A673 (cell line): ENCODE data around the gene ACSL3. TPM values are rescaled to one million over a fixed set of nuclear protein-coding genes. Genes with fewer than 3 reads are reported as not detected.

ENCODE experiments used
- BruUV-seq: library from RNA; stranded (reverse); fragments of 400-500 nt; replicated peaks from 2 replicates; lab custom pipeline; 2021; lab: Mats Ljungman, UMichigan
- CTCF ChIA-PET: fragments of 300-600 bp; sonication (Branson Sonifier 250); formaldehyde crosslinking; loops from one replicate; lab custom pipeline; 2022; ENCODE audit warnings: antibody characterized with exemption; lab: Charles Lee
- POLR2A ChIA-PET: fragments of 300-600 bp; sonication (Branson Sonifier 250); formaldehyde crosslinking; loops from one replicate; lab custom pipeline; 2022; ENCODE audit warnings: antibody characterized with exemption; ENCODE audit not compliant: low non-redundant PET; lab: Charles Lee
- DNase-seq: peaks from one replicate; pipeline ENCODE4 v3.0.0-alpha.2; 2015; ENCODE audit warnings: low spot score
- H3K27ac ChIP-seq: fragments of 200-600 bp; sonication (generic); 2 replicates; pipeline ENCODE4 v1.5.1; 2016; ENCODE audit warnings: mixed run types, low read depth, mild to moderate bottlenecking, mixed read lengths, antibody characterized with exemption, low read length; ENCODE audit not compliant: poor library complexity, severe bottlenecking
- H3K27me3 ChIP-seq: fragments of 200-600 bp; sonication (generic); replicated peaks from 2 replicates; pipeline ENCODE4 v1.6.1; 2017; ENCODE audit warnings: mixed run types, low read depth, mild to moderate bottlenecking, mixed read lengths, antibody characterized with exemption, low read length; ENCODE audit not compliant: insufficient read depth, poor library complexity
- H3K36me3 ChIP-seq: fragments of 200-600 bp; sonication (generic); 2 replicates; pipeline ENCODE4 v1.6.1; 2016; ENCODE audit warnings: mixed run types, mild to moderate bottlenecking, mixed read lengths, antibody characterized with exemption, low read length; ENCODE audit not compliant: insufficient read depth, poor library complexity, severe bottlenecking
- H3K4me1 ChIP-seq: fragments of 200-600 bp; sonication (generic); 2 replicates; pipeline ENCODE4 v1.6.1; 2017; ENCODE audit warnings: mixed run types, mild to moderate bottlenecking, mixed read lengths, antibody characterized with exemption, low read length; ENCODE audit not compliant: insufficient read depth, poor library complexity, severe bottlenecking
- H3K4me3 ChIP-seq: fragments of 200-600 bp; sonication (generic); 2 replicates; pipeline ENCODE4 v1.5.1; 2016; ENCODE audit warnings: low read depth, mixed run types, mild to moderate bottlenecking, mixed read lengths, low read length; ENCODE audit not compliant: poor library complexity, severe bottlenecking
- H3K9me3 ChIP-seq: fragments of 200-600 bp; sonication (generic); 2 replicates; pipeline ENCODE4 v1.6.1; 2016; ENCODE audit warnings: mixed run types, low read depth, mild to moderate bottlenecking, mixed read lengths, antibody characterized with exemption, low read length; ENCODE audit not compliant: poor library complexity, severe bottlenecking
- CTCF ChIP-seq: fragments of 300-800, 200-600 bp; sonication (generic); conservative IDR thresholded peaks from 2 replicates; pipeline ENCODE4 v1.5.1; 2017; ENCODE audit warnings: low read depth, mild to moderate bottlenecking, antibody characterized with exemption, low read length, moderate library complexity, mixed read lengths
- EZH2 ChIP-seq: fragments of 200-600 bp; sonication (generic); IDR thresholded peaks from 2 replicates; pipeline ENCODE4 v1.6.1; 2017; ENCODE audit warnings: borderline replicate concordance, low read depth, mild to moderate bottlenecking, mixed read lengths, antibody characterized with exemption, low read length; ENCODE audit not compliant: poor library complexity, severe bottlenecking
- intact Hi-C: fragments of 100-400 bp; cut with micrococcal nuclease; formaldehyde crosslinking; loops from one replicate; pipeline ENCODE4 v1.10.0; 2022; ENCODE audit not compliant: unreplicated experiment
- total RNA-seq: library from RNA; stranded (reverse); gene quantifications from 2 replicates; pipeline ENCODE4 v1.2.3, GENCODE V29; 2021

The ACSL3 gene
- total RNA-seq, 1 experiment from 2014 or later = 163 TPM

DNA sequence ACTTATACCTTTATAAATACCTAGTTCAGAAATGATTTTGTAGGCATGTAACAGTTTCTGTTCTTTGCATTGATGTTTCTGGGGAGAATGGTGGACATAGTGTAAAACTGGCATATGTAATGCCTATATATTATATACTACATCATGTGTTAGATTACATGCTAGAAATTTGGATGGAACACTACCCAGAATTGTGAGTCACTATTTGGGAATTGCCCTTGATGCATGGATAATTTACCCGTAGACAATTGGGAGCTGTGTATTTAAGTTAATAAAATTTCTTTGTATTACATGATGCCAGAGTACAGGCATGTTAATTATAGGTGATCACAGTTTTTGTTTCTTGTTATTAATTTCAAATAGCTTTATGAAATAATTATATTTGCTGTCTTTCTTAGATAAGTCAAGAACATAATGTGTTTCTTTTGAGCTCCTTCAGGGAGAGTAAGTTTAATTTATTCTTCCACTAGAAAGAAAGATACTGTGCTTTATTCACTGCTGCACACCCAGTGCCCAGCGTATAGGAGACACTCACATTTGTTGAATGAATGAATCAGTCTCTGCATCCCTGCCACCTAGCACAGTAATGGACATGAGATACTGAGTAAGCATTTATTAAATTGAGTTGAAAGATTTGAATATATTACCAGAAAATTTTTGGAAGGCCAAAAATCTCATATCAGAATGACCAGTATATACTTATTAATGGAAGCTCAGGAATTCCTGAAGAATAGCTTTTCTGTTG is 16.9 kb downstream of the ACSL3 start:
- DNase-seq = no peak
- no TSS peak for BruUV-seq
- H3K4me1 ChIP-seq = peaks cover 34% of the 10 kb centered on the region
- no peak overlapping the region for H3K4me3 ChIP-seq
- no peaks in the 10 kb centered on the region for H3K9me3 ChIP-seq
- intact Hi-C loops = no loop called here
- H3K27me3 ChIP-seq = no peaks in the 10 kb centered on the region
- TF ChIP-seq CTCF = no peak
- no peak for TF ChIP-seq EZH2
- POLR2A ChIA-PET = interaction anchor here (0.6 kb wide), 1 partner anchor 66 kb away, joined by 4 read pairs; no protein-coding TSS in a partner anchor
- CTCF ChIA-PET = interaction anchor here (0.8 kb wide), 1 partner anchor 37 kb away, joined by 7 read pairs; no protein-coding TSS in a partner anchor
- no peak overlapping the region for H3K27ac ChIP-seq
- H3K36me3 ChIP-seq = no peaks in the 10 kb centered on the region

GRCh38 chr2:222878301-222878876 is 17.6 kb downstream of the ACSL3 start:
- Histone ChIP-seq H3K9me3 (no peaks in the 10 kb centered on the region), H3K4me3 (no peak overlapping the region), H3K27ac (no peak overlapping the region), H3K4me1 (peaks cover 36% of the 10 kb centered on the region), H3K27me3 (no peaks in the 10 kb centered on the region), H3K36me3 (no peaks in the 10 kb centered on the region)
- BruUV-seq = no TSS peak
- TF ChIP-seq CTCF (no peak), EZH2 (no peak)
- intact Hi-C loops = no loop called here
- ChIA-PET CTCF (interaction anchor here (0.8 kb wide), 1 partner anchor 36 kb away, joined by 7 read pairs; no protein-coding TSS in a partner anchor), POLR2A (interaction anchor here (0.6 kb wide), 1 partner anchor 66 kb away, joined by 4 read pairs; no protein-coding TSS in a partner anchor)
- DNase-seq = no peak

- intact Hi-C loops = no loop called here
- H3K27ac ChIP-seq = no peak overlapping the region
- CTCF ChIA-PET = no interaction called here
These were observed 18.2 kb downstream of the ACSL3 start for GRCh38 chr2:222878877-222879603.

More at GRCh38 chr2:222878877-222879603, 18.2 kb downstream of the ACSL3 start:
- Histone ChIP-seq H3K27me3 (no peaks in the 10 kb centered on the region), H3K36me3 (no peaks in the 10 kb centered on the region), H3K4me1 (peaks cover 43% of the 10 kb centered on the region), H3K4me3 (no peak overlapping the region), H3K9me3 (no peaks in the 10 kb centered on the region)
- no TSS peak for BruUV-seq
- no peak for DNase-seq
- TF ChIP-seq EZH2 (no peak), CTCF (no peak)
- POLR2A ChIA-PET = no interaction called here
